Ishikawa (cell line): ENCODE results near the gene KRT39.

Experiments used
- CREB1 ChIP-seq: IDR thresholded peaks from 2 replicates; pipeline ENCODE4 v1.6.1; 2012; ENCODE audit warnings: low read depth
- TAF1 ChIP-seq: IDR thresholded peaks from 2 replicates; pipeline ENCODE4 v1.6.1; 2012; ENCODE audit warnings: low read depth, mild to moderate bottlenecking
- TCF12 ChIP-seq: IDR thresholded peaks from 2 replicates; pipeline ENCODE4 v1.6.1; 2012; ENCODE audit warnings: low read depth

DNA sequence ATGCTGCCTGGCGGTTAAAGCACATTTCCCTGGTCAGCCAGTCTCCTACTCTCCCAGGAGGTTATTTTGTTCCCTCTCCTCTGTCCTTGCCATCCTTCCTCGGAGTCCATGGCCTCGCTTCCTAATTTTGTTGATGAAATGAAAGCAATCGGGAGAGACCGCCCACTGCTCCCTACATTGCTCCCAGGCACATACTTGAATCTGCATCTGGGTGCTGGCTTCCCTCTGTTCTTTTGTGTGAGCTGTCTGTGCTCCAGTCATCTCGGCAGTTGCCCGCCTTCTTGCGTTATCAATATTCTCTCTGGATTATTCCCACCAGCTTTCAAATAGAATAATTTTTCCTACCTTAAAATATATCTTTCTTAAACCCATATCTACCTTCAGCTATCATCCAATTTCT lies 40.4 kb downstream of the KRT39 start:
- TF ChIP-seq TCF12 (no peak), TAF1 (no peak), CREB1 (no peak)
